GM19025 (cell line): Measurements from ENCODE around the gene ARID4B.
"Not testable (repeated sequence)": the region's sequence is repeated elsewhere in the genome, so short reads cannot be mapped to it uniquely, and the experiment has no call there.

Experiments used
- ATAC-seq: cut with Tn5 transposase; IDR thresholded peaks from one replicate; pipeline ENCODE4 v1.9.1; 2021; ENCODE audit warnings: mild to moderate bottlenecking, low read depth, moderate library complexity; ENCODE audit not compliant: unreplicated experiment

Gene ARID4B

DNA sequence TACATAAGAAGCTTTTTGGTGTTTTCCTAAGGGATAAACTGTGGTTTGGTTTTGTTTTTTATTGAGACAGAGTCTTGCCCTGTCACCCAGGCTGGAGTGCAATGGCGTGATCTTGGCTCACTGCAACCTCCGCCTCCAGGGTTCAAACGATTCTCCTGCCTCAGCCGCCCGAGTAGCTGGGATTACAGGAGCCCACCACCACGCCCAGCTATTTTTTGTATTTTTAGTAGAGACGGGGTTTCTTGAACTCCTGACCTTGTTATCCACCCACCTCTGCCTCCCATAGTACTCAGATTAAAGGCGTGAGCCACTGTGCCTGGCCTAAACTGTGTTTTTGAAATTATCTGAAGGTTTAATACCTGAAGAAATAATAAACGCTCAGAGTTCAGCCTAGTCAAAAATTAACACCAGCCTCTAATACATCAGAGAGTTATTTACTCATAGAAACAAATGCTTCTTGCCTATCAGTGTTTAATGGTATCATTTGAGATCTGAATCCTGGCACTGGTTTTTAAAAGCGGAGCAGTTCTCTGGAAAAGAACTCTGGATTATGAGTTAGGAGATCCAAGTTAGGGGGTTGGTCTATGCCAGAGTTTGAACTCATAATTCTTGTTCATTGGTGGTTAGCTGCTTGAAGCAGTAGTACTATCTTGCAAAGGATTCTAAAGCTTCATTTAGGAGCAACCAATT is 28.7 kb downstream of the ARID4B start:
- no peak for ATAC-seq

DNA sequence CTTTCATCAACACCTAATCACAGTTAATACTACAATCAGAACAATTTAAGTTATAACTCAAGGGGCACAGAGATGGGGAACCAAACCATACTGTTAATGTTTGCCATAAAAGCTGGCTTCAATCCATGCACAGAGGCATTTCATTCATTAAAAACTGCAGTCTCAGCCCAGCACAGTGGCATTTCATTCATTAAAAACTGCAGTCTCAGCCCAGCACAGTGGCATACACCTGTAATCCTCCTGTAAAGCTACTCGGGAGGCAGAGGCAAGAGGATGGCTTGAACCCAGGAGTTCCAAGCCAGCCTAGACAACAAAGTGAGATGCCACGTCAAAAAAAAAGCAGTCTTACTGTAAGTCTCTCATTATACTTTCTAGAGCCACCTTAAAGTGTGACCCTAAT is 29.2 kb downstream of the ARID4B start:
- ATAC-seq = no peak

DNA sequence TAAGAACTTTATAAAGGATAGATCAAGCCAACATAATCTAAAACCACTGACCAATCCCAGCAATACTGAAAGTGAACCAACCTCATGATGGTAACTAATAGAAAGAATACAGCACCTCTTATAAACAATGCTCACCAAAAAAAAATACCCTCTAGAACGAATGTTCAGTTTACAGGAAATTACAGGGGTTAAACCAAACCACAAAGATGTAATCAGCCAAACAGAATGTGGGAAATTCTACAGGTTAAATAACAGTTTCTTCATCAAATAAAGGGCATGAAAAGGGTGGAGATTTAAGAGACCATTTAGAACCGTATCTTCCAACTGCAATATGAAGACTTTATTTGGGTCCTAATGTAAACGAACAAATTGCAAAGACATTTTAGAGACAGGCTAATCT is 30.4 kb downstream of the ARID4B start:
- no peak for ATAC-seq

DNA sequence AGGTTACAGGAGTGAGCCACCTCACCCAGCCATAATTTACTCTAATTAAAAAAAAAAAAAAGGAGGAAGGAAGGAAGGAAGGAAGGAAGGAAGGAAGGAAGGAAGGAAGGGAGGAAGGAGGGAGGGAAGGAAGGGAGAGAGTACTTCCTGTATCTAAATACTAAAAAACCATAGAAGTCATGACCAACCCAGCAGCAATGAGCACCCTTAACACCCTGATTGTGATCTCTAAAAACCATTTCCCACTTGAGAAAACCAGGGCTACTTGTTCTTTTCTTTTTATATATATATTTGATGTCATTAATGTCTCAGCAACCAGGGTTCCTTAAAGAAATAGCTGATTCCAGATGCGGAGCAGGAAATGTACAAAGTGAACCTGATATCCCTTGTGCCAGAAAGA is 31.2 kb downstream of the ARID4B start:
- ATAC-seq = no peak

DNA sequence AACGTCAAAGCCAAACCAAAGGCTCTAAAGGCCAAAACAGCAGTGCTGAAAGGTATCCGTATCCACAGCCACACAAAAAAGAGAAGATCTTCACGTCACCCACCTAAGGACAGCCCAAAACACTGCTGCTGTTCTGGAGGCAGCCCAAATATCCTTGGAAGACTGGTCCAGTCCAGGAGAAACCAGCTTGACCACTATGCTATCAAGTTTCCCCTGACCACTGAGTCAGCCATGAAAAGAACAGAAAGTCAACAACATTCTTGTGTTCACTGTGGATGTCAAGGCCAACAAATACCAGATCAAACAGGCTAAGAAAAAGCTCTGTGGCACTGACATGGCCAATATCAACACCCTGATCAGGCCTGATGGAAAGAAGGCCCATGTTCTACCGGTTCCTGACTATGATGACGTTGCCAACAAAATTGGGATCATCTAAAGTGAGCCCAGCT is 32.1 kb downstream of the ARID4B start:
- ATAC-seq = no peak

DNA sequence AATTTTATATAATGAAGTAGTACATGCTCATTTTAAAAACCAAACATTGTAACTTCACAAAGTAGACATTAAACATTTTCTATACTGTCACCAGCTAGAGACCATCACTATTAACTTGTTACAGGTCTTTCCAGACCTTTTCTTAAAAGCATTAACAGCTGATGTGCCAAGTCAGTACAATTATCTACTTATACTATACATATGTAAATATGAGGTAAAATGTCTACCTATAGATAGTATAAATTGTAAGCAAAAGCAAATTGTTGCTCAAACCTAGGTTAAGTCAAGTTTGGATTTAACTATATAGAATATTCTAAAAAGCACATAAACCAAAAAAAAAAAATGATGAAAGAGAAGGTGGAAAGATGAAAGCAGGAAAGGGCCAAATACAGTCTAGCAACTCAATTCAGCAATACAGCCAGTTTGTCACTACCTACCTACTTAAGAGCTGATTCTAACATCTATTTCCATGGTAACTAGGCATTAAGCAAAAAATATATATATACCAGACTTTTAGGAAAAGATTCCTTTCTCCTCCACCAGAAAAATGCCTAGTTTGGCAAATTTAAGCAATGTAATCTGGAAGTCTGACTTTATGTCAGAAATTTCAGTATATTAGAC is 34.5 kb downstream of the ARID4B start:
- no peak for ATAC-seq

DNA sequence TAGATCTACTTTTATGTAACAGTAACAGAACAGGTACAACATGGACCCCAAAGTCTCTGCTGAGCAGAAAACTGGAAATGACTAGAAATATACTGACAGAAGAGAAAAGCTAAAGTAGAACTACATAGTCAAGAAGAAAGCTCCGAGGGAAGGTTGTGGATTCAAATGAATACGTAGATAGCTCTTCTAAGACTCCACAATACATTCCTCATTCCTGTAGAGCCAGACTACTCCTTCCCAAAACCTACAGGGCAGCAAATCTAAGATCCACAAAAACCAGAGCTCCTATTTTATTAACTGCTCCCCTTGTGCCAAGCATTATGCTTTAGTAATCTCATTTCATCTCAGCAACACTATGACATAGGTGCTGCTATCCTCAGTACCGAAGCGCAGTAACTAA is 35.2 kb downstream of the ARID4B start:
- no peak for ATAC-seq

DNA sequence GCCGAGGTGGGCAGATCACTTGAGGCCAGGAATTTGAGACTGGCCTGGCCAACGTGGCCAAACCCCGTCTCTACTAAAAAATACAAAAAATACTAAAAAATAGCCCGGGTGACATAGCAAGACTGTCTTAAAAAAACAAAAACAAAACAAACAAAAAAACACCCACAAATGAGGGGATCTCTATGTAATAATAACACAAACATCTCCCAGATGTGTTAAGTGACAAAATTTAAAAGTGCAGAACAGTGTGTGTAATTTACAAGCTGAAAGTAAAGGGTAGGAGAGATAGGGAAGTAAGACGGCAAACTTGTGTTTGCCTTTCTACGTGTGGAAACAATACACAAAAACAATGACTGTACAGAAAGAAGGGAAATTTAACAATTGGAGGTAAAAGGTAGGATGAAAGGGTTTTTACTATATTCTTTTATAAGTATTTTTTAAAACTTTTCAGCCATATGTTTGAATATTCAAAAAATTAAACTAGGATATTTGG is 36.3 kb downstream of the ARID4B start:
- no peak for ATAC-seq

DNA sequence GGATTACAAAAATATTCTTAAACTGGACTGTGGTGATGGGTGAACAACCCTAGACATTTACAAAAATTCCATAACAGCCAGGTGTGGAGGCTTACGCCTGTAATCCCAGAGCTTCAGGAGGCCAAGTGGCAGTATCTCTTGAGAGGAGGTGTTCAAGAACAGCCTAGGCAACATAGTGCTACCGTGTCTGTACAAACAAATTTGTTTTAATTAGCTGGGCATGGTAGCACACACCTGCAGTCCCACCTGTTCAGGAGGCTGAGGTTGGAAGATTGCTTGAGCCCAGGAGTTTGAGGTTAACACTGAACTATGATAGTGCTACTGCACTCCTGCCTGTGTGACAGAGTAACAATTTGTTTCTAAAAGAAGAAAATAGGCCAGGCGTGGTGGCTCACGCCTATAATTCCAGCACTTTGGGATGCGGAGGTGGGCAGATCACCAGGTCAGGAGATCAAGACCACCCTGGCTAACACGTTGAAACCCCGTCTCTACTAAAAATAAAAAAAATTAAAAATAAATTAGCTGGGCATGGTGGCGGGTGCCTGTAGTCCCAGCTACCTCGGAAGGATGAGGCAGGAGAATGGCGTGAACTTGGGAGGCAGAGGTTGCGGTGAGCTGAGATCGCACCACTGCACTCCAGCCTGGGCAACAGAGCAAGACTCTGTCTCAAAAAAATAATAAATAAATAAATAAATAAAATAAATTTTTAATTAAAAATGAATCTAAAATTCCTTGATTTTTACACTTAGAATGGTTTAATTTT is 37.1 kb downstream of the ARID4B start:
- ATAC-seq = no peak

DNA sequence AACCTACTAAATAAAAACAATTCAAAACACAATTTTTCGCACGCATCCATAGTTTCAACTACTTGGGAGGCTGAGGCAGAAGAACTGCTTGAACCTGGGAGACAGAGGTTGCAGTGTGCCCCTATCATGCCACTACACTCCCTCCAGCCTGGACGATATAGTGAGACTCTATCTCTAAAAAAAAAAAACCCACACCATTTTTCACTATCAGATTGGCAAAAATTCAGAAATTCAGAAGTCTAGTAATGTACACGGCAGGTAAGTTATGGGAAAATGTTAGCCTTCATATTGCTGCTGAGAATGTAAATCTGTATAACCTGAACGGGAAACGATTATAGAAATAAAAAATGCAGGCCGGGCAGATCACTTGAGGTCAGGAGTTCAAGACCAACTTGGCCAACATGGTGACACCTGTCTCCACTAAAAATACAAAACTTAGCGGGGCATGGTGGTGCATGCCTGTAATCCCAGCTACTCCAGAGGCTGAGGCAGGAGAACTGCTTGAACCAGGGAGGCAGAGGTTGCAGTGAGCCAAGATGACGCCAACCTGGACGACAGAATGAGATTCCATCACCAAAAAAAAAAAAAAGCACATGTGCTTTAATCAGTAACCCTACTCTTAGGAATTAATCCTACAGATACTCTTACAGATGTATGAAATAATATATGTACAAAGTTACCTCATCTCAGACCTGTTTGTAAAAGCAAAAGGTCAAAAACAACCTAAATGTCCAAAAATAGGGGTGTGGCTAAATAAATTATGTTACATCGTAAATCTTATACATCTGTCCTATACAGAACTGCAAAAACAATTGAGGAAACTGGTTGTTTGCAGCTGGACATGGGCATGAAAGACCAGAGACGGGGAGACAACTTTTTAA is 37.9 kb downstream of the ARID4B start:
- no peak for ATAC-seq

DNA sequence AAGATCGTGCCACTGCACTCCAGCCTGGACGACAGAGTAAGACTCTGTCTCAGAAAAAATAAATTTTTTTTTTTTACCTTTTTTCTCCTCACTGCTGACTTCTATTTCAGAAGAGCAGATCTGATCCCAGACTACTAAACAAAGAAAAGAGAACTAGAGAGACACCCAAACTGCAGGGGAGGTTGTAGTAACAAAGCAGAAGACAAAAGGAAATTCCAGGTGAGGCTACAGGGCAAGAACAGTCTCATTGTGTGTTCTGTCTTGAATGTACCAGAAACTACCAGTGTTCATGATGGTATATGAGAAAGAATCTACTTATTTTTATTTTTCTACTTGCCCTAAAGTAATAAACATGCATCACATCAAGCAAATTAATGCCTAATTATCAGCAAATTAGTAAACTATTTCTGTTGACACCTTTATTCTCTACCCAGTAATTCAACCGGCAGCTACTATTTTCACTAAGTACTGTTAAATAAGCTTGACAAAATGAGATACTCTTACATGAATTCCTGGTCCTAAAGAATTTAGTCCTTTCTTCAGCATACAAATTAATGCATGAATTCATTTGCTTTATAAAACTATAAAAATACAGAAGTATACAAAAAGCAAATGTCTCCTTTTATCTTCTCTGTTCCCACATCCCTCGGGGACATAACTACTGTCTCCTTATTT is 40.6 kb downstream of the ARID4B start:
- ATAC-seq = no peak

DNA sequence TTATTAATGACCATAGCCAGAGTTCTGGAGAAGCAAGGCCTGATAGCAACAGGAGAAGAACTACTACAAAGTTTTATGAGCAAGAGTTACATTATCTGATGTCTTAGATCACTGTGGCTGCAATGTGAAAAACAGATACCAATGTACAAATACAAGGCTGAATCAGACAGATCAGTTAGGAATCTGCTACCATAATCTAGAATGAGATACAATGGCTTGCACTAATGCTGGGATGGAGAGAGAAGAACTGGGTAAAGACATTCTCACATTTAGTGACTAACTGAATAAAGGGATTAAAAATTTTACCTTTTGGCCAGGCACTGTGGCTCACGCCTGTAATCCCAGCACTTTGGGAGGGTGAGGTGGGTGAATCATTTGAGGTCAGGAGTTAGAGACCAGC is 41.3 kb downstream of the ARID4B start:
- ATAC-seq = no peak

DNA sequence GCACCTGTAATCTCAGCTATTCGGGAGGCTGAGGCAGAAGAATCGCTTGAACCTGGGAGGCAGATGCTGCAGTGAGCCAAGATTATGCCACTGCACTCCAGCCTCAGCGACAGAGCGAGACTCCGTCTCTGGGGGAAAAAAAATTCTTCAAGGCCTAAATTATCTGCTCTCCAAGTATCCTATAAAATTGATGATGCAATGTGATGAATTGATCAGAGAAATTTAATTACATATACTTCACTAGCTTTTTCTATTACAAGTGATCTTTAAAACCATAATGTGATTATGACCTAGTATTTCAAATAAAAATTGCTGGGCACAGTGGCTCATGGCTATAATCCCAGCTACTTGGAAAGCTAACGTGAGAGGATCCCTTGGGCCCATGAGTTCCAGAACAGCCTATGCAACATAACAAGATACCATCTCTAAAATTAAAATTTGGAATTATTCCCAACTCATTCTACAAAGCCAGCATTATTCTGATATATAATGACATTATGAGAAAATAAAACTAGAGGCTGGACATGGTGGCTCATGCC is 43.7 kb downstream of the ARID4B start:
- ATAC-seq = no peak

DNA sequence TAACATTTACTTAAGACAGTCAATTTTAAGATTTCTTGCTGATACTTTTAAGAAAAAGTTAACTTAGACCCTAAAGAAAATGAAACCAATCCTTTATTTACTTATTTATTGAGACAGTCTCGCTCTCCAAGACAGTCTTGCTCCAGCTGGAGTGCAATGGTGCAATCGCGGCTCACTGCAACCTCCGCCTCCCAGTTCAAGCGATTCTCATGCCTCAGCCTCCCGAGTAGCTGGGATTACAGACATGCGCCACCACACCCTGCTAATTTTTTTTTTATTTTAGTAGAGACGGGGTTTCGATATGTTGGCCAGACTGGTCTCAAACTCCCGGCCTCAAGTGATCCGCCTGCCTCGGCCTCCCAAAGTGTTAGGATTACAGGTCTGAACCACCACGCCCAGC is 44.3 kb downstream of the ARID4B start:
- not testable (repeated sequence) for ATAC-seq

DNA sequence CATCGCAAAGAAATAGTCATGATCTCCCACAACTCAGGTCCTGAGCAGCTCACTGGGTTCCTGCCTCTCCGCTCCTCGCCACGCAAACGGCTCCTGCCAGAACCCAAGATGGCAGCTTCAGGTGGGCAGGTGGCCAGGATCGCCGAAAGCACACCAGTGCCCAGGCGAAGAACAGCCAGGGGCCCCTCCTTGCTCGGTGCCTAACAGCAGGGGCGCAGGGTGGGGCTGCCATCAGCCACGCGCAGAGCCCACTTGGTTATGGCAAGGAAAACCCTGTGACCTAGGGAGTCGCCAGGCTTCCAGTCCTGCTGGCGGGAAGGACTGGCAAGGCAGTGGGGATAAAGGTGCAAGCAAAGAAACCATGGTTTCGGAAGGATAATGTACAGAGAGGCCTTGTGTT is 47.5 kb downstream of the ARID4B start:
- ATAC-seq = no peak

DNA sequence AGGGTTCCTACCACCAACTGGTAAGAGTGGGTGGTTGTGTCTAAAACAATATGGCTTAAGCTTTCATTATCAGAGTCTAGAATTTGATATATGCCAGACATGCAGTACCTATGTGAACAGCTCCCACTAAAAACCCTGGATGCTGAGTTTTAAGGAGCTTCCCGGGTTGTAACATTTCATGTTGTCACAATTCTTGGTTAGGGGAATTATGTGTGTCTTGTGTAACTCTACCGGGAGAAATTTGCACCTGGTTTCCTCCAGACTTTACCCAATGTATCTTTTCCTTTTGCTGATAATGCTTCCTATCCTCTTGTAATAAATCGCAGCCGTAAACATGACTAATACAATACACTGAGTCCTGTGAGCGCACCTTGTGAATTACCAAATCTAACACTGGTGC is 48.3 kb downstream of the ARID4B start:
- no peak for ATAC-seq

DNA sequence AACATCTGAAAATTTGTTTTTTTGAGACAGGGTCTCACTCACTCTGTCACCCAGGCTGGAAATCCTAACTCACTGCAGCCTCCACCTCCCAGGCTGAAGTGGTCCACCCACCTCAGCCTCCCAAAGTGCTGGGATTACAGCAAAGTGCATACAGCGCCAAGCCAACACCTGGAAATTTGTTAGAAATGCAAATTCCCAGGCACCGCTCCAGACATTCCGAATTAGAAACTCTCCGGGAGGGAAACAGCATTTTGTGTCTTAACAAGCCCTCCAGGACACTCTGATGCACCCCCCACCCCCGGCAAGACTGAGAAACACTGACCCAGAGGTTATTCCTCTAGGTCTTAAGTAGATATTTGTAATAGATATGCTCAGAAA is 49.1 kb downstream of the ARID4B start:
- no peak for ATAC-seq

DNA sequence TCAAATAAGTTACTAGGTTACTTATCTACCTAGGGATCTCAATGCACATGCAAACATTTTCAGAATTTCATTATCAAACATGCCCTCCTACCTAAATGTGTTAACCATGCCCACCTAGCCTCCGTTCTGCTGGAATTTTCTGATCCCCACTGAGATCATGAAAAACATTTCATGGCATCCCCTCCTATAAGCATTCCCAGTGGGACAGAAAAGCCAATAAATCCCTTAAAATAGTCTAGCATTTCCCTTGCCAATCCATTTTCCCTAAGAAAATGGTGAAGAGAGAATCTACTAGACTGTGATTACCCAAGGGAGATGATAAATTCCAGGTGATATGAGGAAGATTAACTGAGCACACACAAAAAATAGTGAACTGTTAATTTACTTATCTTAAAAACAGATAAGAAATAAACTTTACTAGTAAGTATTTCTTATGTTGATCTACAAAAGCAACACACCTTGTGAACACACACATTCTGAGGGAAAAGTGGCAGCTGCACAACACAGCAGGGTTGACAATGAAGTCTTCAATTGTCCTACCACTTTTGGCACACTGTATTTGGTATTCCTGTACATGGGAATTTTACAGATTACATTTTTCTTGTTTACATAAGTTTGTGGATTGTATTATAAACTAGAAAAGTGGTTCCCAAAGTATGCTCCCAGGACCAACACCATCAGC is 49.6 kb downstream of the ARID4B start:
- no peak for ATAC-seq

DNA sequence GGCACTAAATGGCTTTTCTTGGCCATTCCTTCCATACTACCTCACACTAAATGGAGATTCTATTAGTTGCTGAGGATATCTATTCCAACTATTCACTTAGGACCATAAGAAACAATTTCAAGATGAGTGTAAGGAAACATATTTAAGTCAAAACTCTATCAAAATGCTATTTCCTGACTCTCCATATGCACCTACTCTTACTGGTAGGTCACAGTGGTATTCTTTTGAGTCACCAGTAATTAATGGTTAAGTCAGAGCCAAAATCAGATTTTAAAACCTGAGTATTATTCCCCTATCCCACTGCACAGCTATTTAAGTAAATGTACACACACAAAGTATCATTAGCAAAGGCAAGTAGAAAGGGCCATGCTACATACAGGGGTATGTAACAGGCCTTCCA is 50.3 kb downstream of the ARID4B start:
- no peak for ATAC-seq
